HepG2 (cell line): ENCODE data around the gene TK1. TPM values are rescaled to one million over a fixed set of nuclear protein-coding genes. Genes with fewer than 3 reads are reported as not detected.
A peak's percentile ranks its signal among the peaks of the same experiment; 100 is the strongest.

Experiments
- DR1 ChIP-seq: sonication (generic); formaldehyde crosslinking; IDR thresholded peaks from 2 replicates; pipeline ENCODE4 v1.8.0; 2021; ENCODE audit warnings: mild to moderate bottlenecking, missing genetic modification reagents, inconsistent platforms
- REPIN1 ChIP-seq: sonication (generic); formaldehyde crosslinking; IDR thresholded peaks from 2 replicates; pipeline ENCODE4 v1.8.0; 2022; ENCODE audit warnings: missing genetic modification reagents, low read depth, mild to moderate bottlenecking, borderline replicate concordance
- SIX1 ChIP-seq: sonication (generic); formaldehyde crosslinking; IDR thresholded peaks from 2 replicates; pipeline ENCODE4 v1.4.0; 2020; ENCODE audit warnings: missing genetic modification reagents, borderline replicate concordance
- SKIL ChIP-seq: sonication (generic); formaldehyde crosslinking; IDR thresholded peaks from 2 replicates; pipeline ENCODE4 v1.8.0; 2022; ENCODE audit warnings: missing genetic modification reagents, mild to moderate bottlenecking, moderate library complexity, borderline replicate concordance
- STAT5B ChIP-seq: sonication (generic); formaldehyde crosslinking; IDR thresholded peaks from 2 replicates; pipeline ENCODE4 v1.4.0; 2020; ENCODE audit warnings: missing genetic modification reagents
- TFDP1 ChIP-seq: IDR thresholded peaks from 2 replicates; pipeline ENCODE4 v1.6.1; 2016; ENCODE audit warnings: missing compliant biosample characterization, missing genetic modification reagents, borderline replicate concordance
- ZBTB20 ChIP-seq: sonication (generic); formaldehyde crosslinking; IDR thresholded peaks from 2 replicates; pipeline ENCODE4 v1.8.1; 2023; ENCODE audit warnings: missing genetic modification reagents, low read depth, mild to moderate bottlenecking, borderline replicate concordance
- ZKSCAN1 ChIP-seq: fragments of 150-350 bp; IDR thresholded peaks from 2 replicates; pipeline ENCODE4 v1.6.1; 2014; ENCODE audit warnings: low read length
- ZNF609 ChIP-seq: sonication (generic); formaldehyde crosslinking; IDR thresholded peaks from 2 replicates; pipeline ENCODE4 v1.4.0; 2020; ENCODE audit warnings: mild to moderate bottlenecking, missing genetic modification reagents, borderline replicate concordance
- ZNF646 ChIP-seq: sonication (generic); formaldehyde crosslinking; IDR thresholded peaks from 2 replicates; pipeline ENCODE4 v1.9.0; 2021; ENCODE audit warnings: mild to moderate bottlenecking, missing genetic modification reagents
- polyA plus RNA-seq, 8 experiments: library from polyadenylated mRNA; depleted of rRNA in 3 of 8; stranded (reverse) in 7 of 8; unstranded in 1 of 8; fragments of >200 nt; fragmentation: Illumina TruSeq in 4 of 8; extraction: Trizol in 4 of 8; gene quantifications; 2 replicates each; pipeline versions ENCODE4 v1.2.1 to v1.2.3, GENCODE V29; 2011 to 2016; ENCODE audit warnings: low read depth in 4 of 8, missing spikeins in 1 of 8, mixed read lengths in 1 of 8; ENCODE audit not compliant: insufficient read depth in 1 of 8
- total RNA-seq, 5 experiments: library from RNA; depleted of rRNA; stranded (reverse); fragments of >200 nt; fragmentation: Illumina TruSeq; extraction: Trizol; gene quantifications; 2 replicates each; pipeline ENCODE4 v1.2.3, GENCODE V29; 2016; ENCODE audit warnings: low read depth in 1 of 5

Gene TK1
- total and polyA plus RNA-seq, 2 of the 13 experiments (the other 11 are each of a cell fraction or from before 2014, with no cell fraction given), result 45.0 to 96.0 TPM

- TF ChIP-seq ZNF609 (CRISPR knock-in tag) (peak; percentile 70; the same call in 1 of the 2 replicates), ZBTB20 (CRISPR knock-in tag) (peak; percentile 65; the same call in 1 of the 2 replicates), REPIN1 (CRISPR knock-in tag) (peak; percentile 48; the same call in 1 of the 2 replicates), ZKSCAN1 (no peak), DR1 (CRISPR knock-in tag) (no peak; the same call in 1 of the 2 replicates), TFDP1 (CRISPR knock-in tag) (peak; percentile 72; the same call in 1 of the 2 replicates), ZNF646 (CRISPR knock-in tag) (no peak), SIX1 (CRISPR knock-in tag) (0 out of 2 replicates have a peak, but pooled peaks have one; percentile 55), SKIL (peak; percentile 90), STAT5B (CRISPR knock-in tag) (0 out of 2 replicates have a peak, but pooled peaks have one; percentile 70)
Measured at GRCh38 chr17:78127239-78127887, 59.5 kb downstream of the TK1 start (continued).
